Chondrocyte (in vitro differentiated cells): ENCODE results near the gene SORL1-AS1.

ENCODE experiments used
- DNase-seq: peaks from one replicate; pipeline ENCODE4 v3.0.0; 2021; ENCODE audit warnings: mixed read lengths, low spot score
- H3K27ac Mint-ChIP-seq: one replicate; pipeline ENCODE4 v1.8.0; 2021; ENCODE audit warnings: mild to moderate bottlenecking, moderate library complexity, mixed read lengths; ENCODE audit not compliant: unreplicated experiment
- H3K27me3 Mint-ChIP-seq: 2 replicates; pipeline ENCODE4 v1.8.0; 2021; ENCODE audit warnings: low read depth, mixed read lengths
- H3K36me3 Mint-ChIP-seq: 2 replicates; pipeline ENCODE4 v1.8.0; 2021; ENCODE audit warnings: low read depth, mixed read lengths
- H3K4me1 Mint-ChIP-seq: 2 replicates; pipeline ENCODE4 v1.8.0; 2021; ENCODE audit warnings: low read depth, mild to moderate bottlenecking, mixed read lengths
- H3K4me3 Mint-ChIP-seq: one replicate; pipeline ENCODE4 v1.8.0; 2021; ENCODE audit warnings: mild to moderate bottlenecking, moderate library complexity, mixed read lengths; ENCODE audit not compliant: unreplicated experiment
- H3K9me3 Mint-ChIP-seq: 2 replicates; pipeline ENCODE4 v1.8.0; 2021; ENCODE audit warnings: low read depth, mixed read lengths
- TF ChIP-seq, protein P1 (sequence below): fragments of 200-600 bp; sonication (generic); IDR thresholded peaks from 2 replicates; pipeline ENCODE4 v1.5.0; 2021; ENCODE audit warnings: antibody characterized with exemption, mild to moderate bottlenecking, moderate library complexity

The SORL1-AS1 gene

DNA sequence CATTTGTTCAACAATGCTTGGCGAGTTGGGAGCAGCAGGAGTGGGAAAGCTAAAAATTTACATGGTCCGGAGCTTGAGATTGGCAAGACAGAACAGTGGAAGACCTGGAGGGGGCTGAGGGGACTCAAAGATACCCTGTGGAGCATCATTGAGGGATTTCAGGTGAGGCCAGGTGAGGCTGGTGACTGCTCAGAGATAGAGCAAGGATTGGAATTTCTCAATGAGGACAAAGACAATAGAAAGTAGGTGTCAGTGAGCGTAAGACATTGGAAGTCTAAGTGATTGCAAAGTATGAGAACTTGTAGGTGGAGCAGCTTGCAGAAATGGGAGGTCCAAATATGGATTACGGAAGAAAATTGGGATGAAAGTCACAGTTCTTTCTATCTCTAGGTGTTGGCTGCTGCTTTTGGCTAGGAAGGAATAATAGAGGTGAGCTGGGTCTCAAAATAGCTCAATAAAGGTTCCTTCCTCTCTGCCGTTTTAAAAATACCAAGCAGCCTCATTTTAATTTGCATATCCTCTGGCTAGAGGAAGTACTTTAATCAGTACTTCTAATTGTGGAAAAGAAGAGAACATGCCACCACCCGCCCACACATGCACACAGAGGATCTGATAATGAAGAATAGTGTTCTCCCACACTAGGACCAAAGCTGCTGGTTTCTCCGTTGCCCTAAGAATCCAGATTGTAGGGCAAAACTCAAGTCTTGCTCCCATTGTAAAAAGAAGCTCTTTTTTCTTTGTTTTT, 41.8 kb upstream of the SORL1-AS1 start:
- Mint-ChIP-seq H3K9me3 (no peaks in the 10 kb centered on the region), H3K27me3 (peaks cover 7% of the 10 kb centered on the region), H3K4me1 (no peaks in the 10 kb centered on the region), H3K27ac (no peak overlapping the region), H3K36me3 (no peaks in the 10 kb centered on the region), H3K4me3 (no peak overlapping the region)
- no peak for DNase-seq
- TF ChIP-seq, protein P1, sequence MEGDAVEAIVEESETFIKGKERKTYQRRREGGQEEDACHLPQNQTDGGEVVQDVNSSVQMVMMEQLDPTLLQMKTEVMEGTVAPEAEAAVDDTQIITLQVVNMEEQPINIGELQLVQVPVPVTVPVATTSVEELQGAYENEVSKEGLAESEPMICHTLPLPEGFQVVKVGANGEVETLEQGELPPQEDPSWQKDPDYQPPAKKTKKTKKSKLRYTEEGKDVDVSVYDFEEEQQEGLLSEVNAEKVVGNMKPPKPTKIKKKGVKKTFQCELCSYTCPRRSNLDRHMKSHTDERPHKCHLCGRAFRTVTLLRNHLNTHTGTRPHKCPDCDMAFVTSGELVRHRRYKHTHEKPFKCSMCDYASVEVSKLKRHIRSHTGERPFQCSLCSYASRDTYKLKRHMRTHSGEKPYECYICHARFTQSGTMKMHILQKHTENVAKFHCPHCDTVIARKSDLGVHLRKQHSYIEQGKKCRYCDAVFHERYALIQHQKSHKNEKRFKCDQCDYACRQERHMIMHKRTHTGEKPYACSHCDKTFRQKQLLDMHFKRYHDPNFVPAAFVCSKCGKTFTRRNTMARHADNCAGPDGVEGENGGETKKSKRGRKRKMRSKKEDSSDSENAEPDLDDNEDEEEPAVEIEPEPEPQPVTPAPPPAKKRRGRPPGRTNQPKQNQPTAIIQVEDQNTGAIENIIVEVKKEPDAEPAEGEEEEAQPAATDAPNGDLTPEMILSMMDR = no peak

DNA sequence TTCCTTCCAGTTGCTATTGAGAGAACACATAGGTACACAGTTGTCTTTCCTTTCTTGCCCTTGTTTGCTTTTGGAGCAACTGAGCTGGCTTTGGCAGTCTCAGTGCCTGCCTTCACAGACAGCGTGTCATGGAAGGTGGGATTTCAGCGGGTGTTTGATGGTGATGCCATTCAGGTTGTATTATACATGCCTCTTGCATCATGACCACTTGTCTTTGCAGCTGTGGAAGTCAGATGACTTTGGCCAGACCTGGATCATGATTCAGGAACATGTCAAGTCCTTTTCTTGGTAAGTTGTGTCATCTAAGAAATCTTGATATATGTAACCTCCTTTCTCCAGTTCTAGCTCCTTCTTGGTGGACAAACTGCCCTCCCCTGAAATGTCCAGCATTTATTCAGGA, 37.1 kb upstream of the SORL1-AS1 start:
- Mint-ChIP-seq H3K4me3 (no peak overlapping the region), H3K4me1 (no peaks in the 10 kb centered on the region), H3K27ac (no peak overlapping the region), H3K9me3 (no peaks in the 10 kb centered on the region), H3K36me3 (peaks cover 3% of the 10 kb centered on the region), H3K27me3 (peaks cover 5% of the 10 kb centered on the region)
- TF ChIP-seq, protein P1 = no peak
- no peak for DNase-seq

- Mint-ChIP-seq H3K27me3 (peaks cover 5% of the 10 kb centered on the region), H3K36me3 (peaks cover 3% of the 10 kb centered on the region), H3K4me1 (no peaks in the 10 kb centered on the region), H3K9me3 (no peaks in the 10 kb centered on the region), H3K4me3 (no peak overlapping the region), H3K27ac (no peak overlapping the region)
- TF ChIP-seq, protein P1 = no peak
- no peak for DNase-seq
Observed at GRCh38 chr11:121488641-121489040, 35.9 kb upstream of the SORL1-AS1 start.

- TF ChIP-seq, protein P1 = no peak
- peaks cover 3% of the 10 kb centered on the region for H3K36me3 Mint-ChIP-seq
- H3K27me3 Mint-ChIP-seq = peaks cover 5% of the 10 kb centered on the region
- H3K4me1 Mint-ChIP-seq = no peaks in the 10 kb centered on the region
- no peaks in the 10 kb centered on the region for H3K9me3 Mint-ChIP-seq
- no peak overlapping the region for H3K27ac Mint-ChIP-seq
- DNase-seq = no peak
- no peak overlapping the region for H3K4me3 Mint-ChIP-seq
Observed at GRCh38 chr11:121488170-121488569, 35.4 kb upstream of the SORL1-AS1 start.

DNA sequence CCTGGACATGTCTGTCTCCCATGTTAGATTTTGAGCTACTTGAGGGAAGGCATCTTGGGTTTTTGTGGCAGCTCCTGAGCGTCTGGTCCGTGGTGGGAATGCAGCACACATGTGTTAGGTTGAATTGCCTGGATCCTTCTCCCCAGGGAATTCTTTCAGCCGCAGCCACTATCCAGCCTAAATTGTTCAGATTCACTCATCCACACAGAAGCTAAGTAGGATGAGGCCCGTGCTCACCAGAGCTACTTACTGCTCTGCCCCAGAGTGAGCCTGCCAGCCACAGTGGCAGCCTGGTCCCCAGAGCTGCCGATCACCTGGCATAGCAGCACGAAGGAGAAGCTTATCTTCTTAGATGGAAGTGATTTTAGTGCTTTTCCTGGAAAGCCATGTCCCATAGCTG, 34.4 kb upstream of the SORL1-AS1 start:
- Mint-ChIP-seq H3K4me3 (no peak overlapping the region), H3K27me3 (peaks cover 5% of the 10 kb centered on the region), H3K36me3 (peaks cover 3% of the 10 kb centered on the region), H3K9me3 (no peaks in the 10 kb centered on the region), H3K27ac (no peak overlapping the region), H3K4me1 (peaks cover 5% of the 10 kb centered on the region)
- no peak for DNase-seq
- TF ChIP-seq, protein P1 = no peak
